ENCODE measurements around the gene AGR2. TPM values are rescaled to one million over a fixed set of nuclear protein-coding genes. Genes with fewer than 3 reads are reported as not detected.

The AGR2 gene
- total RNA-seq, 2 donors from 2014 or later = not detected

GRCh38 chr7:16742547-16742946, 62.3 kb downstream of the AGR2 start:
- Histone ChIP-seq H3K27me3 (no peaks in the 10 kb centered on the region), H3K27ac (no peak overlapping the region), H3K4me1 (peaks cover 0 to 20% of the 10 kb centered on the region in 2 donors), H3K9me3 (no peaks in the 10 kb centered on the region), H3K36me3 (no peaks in the 10 kb centered on the region), H3K4me3 (no peak overlapping the region)
- no peak for TF ChIP-seq CTCF (IDR thresholded peaks at IDR 0.05)
- DNase-seq (ENCODE audit: low spot score) = no peak

Other genes with a start within 250 kb of the AGR2 start
- 10 to 100 TPM; 20.8 to 33.7 TPM for gene ANKMY2, start 159.2 kb downstream of the AGR2 start, total RNA-seq
- gene BZW2, start 158.8 kb downstream of the AGR2 start, total RNA-seq = 100 to 1,000 TPM; 206 to 292 TPM
- 1 to 10 TPM; 5.1 to 9.7 TPM for gene TSPAN13, start 51.2 kb downstream of the AGR2 start, total RNA-seq
- gene AGR3, start 77.0 kb upstream of the AGR2 start, total RNA-seq = not detected

All from right atrium auricular region (tissue), 2 donors.